ENCODE data around the gene ID2.

The ID2 gene

DNA sequence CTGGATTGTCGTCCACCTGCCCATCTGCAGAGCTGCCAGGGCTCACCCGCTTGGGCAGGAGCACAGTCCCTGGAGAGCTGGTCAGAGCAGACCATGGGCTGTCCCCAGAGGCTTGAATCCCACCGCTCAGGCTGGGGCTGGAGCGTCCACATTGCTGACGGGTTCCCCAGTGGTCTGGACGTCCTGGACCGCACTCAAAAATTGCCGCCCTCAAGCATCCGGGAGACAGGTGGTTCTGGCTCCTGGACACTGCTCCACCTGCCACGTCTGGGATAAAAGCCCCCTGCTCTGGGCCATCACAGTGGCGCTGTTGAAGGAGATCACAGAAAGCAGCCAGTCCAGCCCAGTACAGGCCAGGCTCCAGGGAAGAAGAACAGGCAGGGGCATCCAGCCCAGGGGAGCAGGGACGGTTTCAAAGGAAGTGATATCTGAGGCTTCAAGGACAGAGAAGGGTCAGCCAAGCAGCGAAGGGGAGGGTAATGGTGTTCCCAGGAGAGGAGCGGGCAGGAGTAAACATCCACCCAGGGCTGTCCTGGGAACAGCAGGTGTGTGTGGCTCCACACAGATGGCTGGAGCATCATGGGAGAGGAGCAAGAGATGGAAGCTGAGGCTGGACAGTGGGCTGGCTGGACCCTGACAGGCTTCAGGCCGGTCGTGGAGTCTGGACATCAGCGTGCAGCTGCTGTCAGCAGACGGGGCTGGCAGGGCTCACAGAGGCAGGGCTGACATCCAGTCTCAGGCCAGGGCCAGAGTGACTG is 21.9 kb upstream of the ID2 start:
- 93% methylated on average over 18 of the region's 18 CpGs for WGBS
- H3K4me3 ChIP-seq (ENCODE audit: low read length): no peak overlapping the region
- no peaks in the 10 kb centered on the region for H3K27me3 ChIP-seq (ENCODE audit: insufficient read depth, low read length)
- H3K9me3 ChIP-seq (ENCODE audit: insufficient read depth, low read depth, low read length): no peaks in the 10 kb centered on the region
- no peak overlapping the region for H3K27ac ChIP-seq (ENCODE audit: low read depth, low read length)
- no peak overlapping the region for H3K9ac ChIP-seq (ENCODE audit: low read depth, low read length)
- no peaks in the 10 kb centered on the region for H3K36me3 ChIP-seq (ENCODE audit: insufficient read depth, low read length)
- no peaks in the 10 kb centered on the region for H3K4me1 ChIP-seq (ENCODE audit: insufficient read depth, low read length)

DNA sequence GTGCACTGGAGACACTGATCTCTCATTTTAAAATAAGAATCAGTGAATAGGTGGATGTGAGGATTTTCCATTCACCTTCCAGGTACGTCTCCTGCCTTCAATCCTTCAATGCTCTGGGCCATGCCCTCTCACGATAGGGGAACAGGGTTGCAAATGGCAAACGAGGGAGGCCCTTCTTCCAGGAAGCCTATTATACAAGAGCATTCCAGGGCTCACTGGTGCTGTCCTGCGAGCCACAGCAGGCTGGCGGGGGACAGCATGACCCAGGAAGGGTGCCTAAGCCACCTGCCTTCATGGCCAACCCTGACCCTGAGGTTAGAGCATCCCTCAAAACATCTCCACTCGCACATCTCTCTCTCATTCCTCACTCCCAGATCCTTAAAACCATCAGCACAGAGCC is 20.6 kb upstream of the ID2 start:
- no peaks in the 10 kb centered on the region for H3K4me1 ChIP-seq (ENCODE audit: insufficient read depth, low read length)
- H3K27me3 ChIP-seq (ENCODE audit: insufficient read depth, low read length): no peaks in the 10 kb centered on the region
- no peaks in the 10 kb centered on the region for H3K9me3 ChIP-seq (ENCODE audit: insufficient read depth, low read depth, low read length)
- WGBS: 92% methylated on average over 6 of the region's 6 CpGs
- no peak overlapping the region for H3K4me3 ChIP-seq (ENCODE audit: low read length)
- no peak overlapping the region for H3K27ac ChIP-seq (ENCODE audit: low read depth, low read length)
- no peak overlapping the region for H3K9ac ChIP-seq (ENCODE audit: low read depth, low read length)
- H3K36me3 ChIP-seq (ENCODE audit: insufficient read depth, low read length): no peaks in the 10 kb centered on the region

DNA sequence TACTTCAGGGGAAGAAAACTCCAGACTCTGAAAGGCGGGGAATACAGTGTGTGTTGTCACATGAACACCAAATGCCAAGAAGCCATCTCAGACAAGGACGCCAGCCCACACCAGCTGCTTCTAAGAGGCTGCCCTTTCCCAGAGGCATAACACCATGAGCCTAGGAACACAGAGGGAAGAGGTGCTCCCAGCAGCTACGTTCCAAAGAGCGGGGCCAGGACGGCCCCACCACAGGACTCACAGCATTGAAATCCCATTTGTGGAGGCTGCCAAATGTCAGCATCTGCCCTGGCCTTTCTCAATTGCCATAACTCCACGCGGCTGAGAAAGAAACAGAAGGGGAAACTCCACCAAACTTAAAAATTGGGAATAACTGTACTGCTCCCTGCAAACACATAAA is 20.1 kb upstream of the ID2 start:
- Histone ChIP-seq H3K4me3 (ENCODE audit: low read length) (no peak overlapping the region), H3K36me3 (ENCODE audit: insufficient read depth, low read length) (no peaks in the 10 kb centered on the region), H3K27ac (ENCODE audit: low read depth, low read length) (no peak overlapping the region), H3K9me3 (ENCODE audit: insufficient read depth, low read depth, low read length) (no peaks in the 10 kb centered on the region), H3K27me3 (ENCODE audit: insufficient read depth, low read length) (no peaks in the 10 kb centered on the region), H3K4me1 (ENCODE audit: insufficient read depth, low read length) (no peaks in the 10 kb centered on the region), H3K9ac (ENCODE audit: low read depth, low read length) (no peak overlapping the region)
- 94% methylated on average over 7 of the region's 7 CpGs for WGBS

DNA sequence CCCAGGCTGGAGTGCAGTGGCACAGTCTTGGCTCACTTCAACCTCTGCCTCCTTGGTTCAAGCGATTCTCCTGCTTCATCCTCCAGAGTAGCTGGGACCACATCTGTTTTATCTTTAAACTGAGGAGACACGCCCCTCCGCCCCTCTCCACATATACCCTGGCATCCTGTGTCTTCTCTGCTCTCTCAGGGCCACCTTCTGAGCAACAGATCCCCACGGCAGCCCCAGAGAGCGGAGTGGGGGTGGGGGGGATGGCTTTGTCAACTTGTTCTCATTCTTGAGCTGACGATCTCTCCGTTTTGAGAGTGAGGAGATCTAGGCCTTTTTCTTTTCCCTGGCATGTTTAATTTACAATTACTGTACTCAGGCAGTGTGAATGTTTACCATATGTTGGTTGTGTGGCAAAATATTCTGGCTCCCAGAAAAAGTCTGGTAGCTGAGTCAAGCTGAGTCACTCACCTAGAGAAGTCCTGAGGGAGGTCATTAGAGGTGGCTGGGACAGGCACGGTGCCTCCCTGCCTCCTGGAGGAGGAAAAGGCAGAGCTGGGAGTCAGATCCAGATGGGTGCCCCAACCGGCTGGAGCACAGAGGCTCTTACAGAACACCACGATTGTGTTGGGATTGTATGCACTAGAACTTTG is 19.5 kb upstream of the ID2 start:
- 91% methylated on average over 10 of the region's 10 CpGs for WGBS
- no peak overlapping the region for H3K9ac ChIP-seq (ENCODE audit: low read depth, low read length)
- no peaks in the 10 kb centered on the region for H3K36me3 ChIP-seq (ENCODE audit: insufficient read depth, low read length)
- H3K27ac ChIP-seq (ENCODE audit: low read depth, low read length): no peak overlapping the region
- H3K4me3 ChIP-seq (ENCODE audit: low read length): no peak overlapping the region
- H3K27me3 ChIP-seq (ENCODE audit: insufficient read depth, low read length): no peaks in the 10 kb centered on the region
- H3K4me1 ChIP-seq (ENCODE audit: insufficient read depth, low read length): no peaks in the 10 kb centered on the region
- H3K9me3 ChIP-seq (ENCODE audit: insufficient read depth, low read depth, low read length): no peaks in the 10 kb centered on the region

DNA sequence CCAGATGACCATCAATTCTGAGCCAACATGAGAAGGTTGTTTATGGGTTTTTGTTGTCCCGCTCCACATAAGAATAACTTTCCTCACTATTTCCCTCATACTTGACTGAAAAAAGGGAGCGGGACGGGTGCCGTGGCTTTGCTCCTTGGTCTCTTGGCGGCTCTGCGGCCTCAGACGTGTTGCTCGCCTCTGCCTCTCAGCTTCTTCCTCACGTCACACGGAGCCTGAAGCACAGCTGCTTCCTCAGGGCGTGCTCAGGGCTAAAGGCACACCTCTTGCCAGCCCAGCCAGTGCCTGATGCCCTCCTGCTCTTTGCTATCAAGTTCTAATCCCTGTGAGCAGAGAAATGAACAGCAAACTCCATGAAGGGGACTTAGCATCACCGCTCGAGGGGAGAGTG is 17.9 kb upstream of the ID2 start:
- Histone ChIP-seq H3K27ac (ENCODE audit: low read depth, low read length) (no peak overlapping the region), H3K9me3 (ENCODE audit: insufficient read depth, low read depth, low read length) (no peaks in the 10 kb centered on the region), H3K4me1 (ENCODE audit: insufficient read depth, low read length) (no peaks in the 10 kb centered on the region), H3K36me3 (ENCODE audit: insufficient read depth, low read length) (no peaks in the 10 kb centered on the region), H3K4me3 (ENCODE audit: low read length) (no peak overlapping the region), H3K9ac (ENCODE audit: low read depth, low read length) (no peak overlapping the region), H3K27me3 (ENCODE audit: insufficient read depth, low read length) (no peaks in the 10 kb centered on the region)
- 87% methylated on average over 13 of the region's 13 CpGs for WGBS

DNA sequence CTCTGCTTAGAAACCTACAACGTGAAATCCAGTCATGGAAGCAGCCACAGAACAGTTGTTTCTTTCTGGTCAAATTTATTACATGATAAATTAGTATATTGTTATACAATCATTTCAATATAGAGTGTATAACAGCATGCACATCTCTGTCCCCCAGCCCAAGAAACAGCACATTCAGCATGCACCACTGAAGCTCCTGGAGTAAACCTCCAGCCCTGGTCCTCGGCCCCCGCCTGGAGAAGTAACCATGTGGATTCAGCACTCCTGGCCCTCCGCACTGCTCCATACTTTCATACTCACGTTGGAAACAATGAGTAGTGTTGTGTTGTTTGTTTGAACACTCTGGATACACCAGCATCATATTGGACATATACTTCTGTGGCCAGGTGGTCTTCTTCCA is 15.3 kb upstream of the ID2 start:
- 100% methylated on average over 4 of the region's 5 CpGs for WGBS
- Histone ChIP-seq H3K4me1 (ENCODE audit: insufficient read depth, low read length) (no peaks in the 10 kb centered on the region), H3K27ac (ENCODE audit: low read depth, low read length) (no peak overlapping the region), H3K9ac (ENCODE audit: low read depth, low read length) (no peak overlapping the region), H3K36me3 (ENCODE audit: insufficient read depth, low read length) (no peaks in the 10 kb centered on the region), H3K9me3 (ENCODE audit: insufficient read depth, low read depth, low read length) (no peaks in the 10 kb centered on the region), H3K4me3 (ENCODE audit: low read length) (no peak overlapping the region), H3K27me3 (ENCODE audit: insufficient read depth, low read length) (no peaks in the 10 kb centered on the region)

DNA sequence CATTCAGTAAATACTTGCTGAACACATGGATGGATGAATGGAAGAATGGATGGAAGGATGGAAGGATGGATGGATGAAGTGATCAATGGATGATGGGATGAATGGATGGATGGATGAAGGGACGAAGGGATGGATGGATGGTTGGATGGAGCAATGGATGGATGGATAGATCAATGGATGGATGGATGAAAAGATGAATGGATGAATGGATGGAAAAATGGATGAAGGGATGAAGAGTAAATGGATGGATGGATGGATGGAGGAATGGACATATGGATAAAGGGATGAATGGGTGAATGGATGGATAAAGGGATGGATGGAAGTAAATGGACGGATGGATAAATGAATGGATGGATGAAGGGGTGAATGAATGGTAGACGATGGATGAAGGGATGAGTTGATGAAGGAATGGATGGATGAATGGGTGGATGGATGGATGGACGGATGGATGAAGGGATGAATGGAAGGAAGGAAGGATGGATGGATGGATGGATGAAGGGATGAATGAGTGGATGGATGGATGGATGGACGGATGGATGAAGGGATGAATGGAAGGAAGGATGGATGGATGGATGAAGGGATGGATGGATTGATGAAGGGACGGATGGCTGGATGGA is 13.9 kb upstream of the ID2 start:
- Histone ChIP-seq H3K27me3 (ENCODE audit: insufficient read depth, low read length) (no peaks in the 10 kb centered on the region), H3K36me3 (ENCODE audit: insufficient read depth, low read length) (no peaks in the 10 kb centered on the region), H3K9me3 (ENCODE audit: insufficient read depth, low read depth, low read length) (no peaks in the 10 kb centered on the region), H3K4me3 (ENCODE audit: low read length) (no peak overlapping the region), H3K4me1 (ENCODE audit: insufficient read depth, low read length) (no peaks in the 10 kb centered on the region), H3K27ac (ENCODE audit: low read depth, low read length) (no peak overlapping the region), H3K9ac (ENCODE audit: low read depth, low read length) (no peak overlapping the region)
- WGBS: 81% methylated on average over 6 of the region's 6 CpGs

DNA sequence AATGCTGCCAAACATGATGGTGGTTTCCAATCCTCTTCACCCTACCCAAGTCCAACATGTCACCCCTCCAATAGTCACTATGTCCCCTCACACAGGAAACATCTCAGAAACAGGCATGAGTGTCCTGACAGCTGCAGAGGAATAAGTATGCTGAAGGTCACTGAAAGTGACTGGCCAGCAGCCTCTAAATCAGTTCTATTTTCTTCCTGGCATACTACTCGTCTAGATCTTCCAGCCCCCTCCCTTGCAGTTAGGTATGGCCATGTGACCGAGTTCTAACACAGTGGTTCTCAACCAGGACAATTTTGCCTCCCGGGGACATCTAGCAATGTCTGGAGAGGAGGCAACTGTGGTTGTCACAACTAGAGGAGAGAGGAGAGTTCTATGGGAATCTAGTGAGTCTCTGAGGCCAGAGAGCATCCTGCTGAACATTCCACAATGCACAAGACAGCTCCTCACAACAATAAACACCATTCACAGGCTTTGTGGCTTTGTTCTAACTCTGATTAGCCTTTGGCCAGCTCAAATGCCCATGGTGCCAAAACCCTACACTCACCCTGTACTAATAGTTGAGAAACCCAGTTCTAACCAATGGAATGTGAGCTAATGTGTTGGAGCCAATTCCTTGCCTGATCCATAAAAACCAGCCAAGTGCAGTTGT is 12.6 kb upstream of the ID2 start:
- Histone ChIP-seq H3K27me3 (ENCODE audit: insufficient read depth, low read length) (peaks cover 3% of the 10 kb centered on the region), H3K27ac (ENCODE audit: low read depth, low read length) (no peak overlapping the region), H3K4me3 (ENCODE audit: low read length) (no peak overlapping the region), H3K9ac (ENCODE audit: low read depth, low read length) (no peak overlapping the region), H3K9me3 (ENCODE audit: insufficient read depth, low read depth, low read length) (peaks cover 7% of the 10 kb centered on the region), H3K4me1 (ENCODE audit: insufficient read depth, low read length) (no peaks in the 10 kb centered on the region), H3K36me3 (ENCODE audit: insufficient read depth, low read length) (no peaks in the 10 kb centered on the region)
- WGBS: 95% methylated on average over 3 of the region's 3 CpGs

DNA sequence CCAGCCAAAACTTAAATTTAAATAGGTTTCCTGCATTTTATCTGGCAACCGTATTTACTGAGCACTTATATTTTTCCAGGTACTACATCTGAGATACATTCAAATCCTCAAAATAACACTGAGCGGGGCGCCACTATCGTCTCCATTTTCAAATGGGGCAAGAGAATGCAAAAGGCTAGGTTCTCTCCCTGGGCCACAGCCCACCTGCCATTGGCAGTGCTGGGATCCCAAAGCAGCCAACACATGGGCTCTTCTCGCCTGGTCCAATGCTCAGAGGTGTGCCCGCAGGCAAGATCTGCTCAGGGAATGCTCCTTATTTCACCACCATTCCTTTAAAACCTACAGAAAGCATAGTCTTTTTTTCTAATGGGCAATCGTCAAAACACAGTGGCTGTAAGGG is 11.3 kb upstream of the ID2 start:
- Histone ChIP-seq H3K9ac (ENCODE audit: low read depth, low read length) (no peak overlapping the region), H3K9me3 (ENCODE audit: insufficient read depth, low read depth, low read length) (peaks cover 13% of the 10 kb centered on the region)
- WGBS: 93% methylated on average over 6 of the region's 7 CpGs

DNA sequence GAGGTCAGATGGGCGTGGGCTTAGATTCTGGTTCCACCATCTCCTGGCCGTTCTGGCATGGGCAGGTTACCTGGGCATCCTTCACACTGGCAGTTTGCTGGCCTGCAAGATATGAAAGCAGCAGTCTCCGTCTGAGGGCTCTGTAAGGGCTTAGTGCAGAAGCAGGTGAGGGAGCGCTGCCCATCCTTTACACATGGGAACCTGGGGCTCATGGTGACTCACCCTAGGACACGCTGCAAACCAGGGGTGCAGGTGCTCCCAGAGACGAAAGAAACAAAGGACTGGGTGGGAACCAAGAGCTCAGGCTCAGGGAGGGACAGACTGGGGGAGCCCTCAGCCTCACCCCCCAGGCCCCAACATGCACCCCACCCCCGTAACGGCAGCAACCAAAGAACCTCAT is 10.7 kb upstream of the ID2 start:
- Histone ChIP-seq H3K36me3 (ENCODE audit: insufficient read depth, low read length) (no peaks in the 10 kb centered on the region), H3K27ac (ENCODE audit: low read depth, low read length) (no peak overlapping the region), H3K27me3 (ENCODE audit: insufficient read depth, low read length) (peaks cover 22% of the 10 kb centered on the region), H3K9ac (ENCODE audit: low read depth, low read length) (no peak overlapping the region), H3K4me3 (ENCODE audit: low read length) (no peak overlapping the region), H3K4me1 (ENCODE audit: insufficient read depth, low read length) (no peaks in the 10 kb centered on the region), H3K9me3 (ENCODE audit: insufficient read depth, low read depth, low read length) (peaks cover 13% of the 10 kb centered on the region)
- WGBS: 88% methylated on average over 8 of the region's 8 CpGs

More for the DNA sequence above, 11.3 kb upstream of the ID2 start:
- no peaks in the 10 kb centered on the region for H3K36me3 ChIP-seq (ENCODE audit: insufficient read depth, low read length)
- H3K27ac ChIP-seq (ENCODE audit: low read depth, low read length): no peak overlapping the region
- H3K4me3 ChIP-seq (ENCODE audit: low read length): no peak overlapping the region
- H3K27me3 ChIP-seq (ENCODE audit: insufficient read depth, low read length): peaks cover 16% of the 10 kb centered on the region
- no peaks in the 10 kb centered on the region for H3K4me1 ChIP-seq (ENCODE audit: insufficient read depth, low read length)

DNA sequence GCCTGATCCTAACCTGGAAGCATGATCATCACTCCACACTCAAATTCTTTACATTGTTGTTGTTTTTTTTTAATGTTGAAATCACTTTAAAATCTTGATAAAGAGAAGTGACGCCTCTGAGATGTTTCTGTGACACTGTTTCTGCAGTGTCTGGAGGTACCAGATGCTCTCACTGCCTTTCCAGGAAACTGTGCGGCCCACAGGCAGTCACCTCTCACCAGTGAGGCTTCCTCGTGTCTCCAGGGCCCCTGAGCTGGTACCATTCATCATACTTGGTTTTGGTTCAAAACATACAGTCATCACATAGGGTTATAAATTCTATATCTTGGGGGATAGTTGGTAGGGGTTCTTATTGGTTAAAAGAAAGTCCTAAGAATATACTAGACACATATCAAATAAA is 10.1 kb upstream of the ID2 start:
- Histone ChIP-seq H3K4me1 (ENCODE audit: insufficient read depth, low read length) (no peaks in the 10 kb centered on the region), H3K9me3 (ENCODE audit: insufficient read depth, low read depth, low read length) (peaks cover 13% of the 10 kb centered on the region), H3K9ac (ENCODE audit: low read depth, low read length) (no peak overlapping the region), H3K4me3 (ENCODE audit: low read length) (no peak overlapping the region), H3K27ac (ENCODE audit: low read depth, low read length) (no peak overlapping the region), H3K36me3 (ENCODE audit: insufficient read depth, low read length) (no peaks in the 10 kb centered on the region), H3K27me3 (ENCODE audit: insufficient read depth, low read length) (peaks cover 28% of the 10 kb centered on the region)
- WGBS: 93% methylated on average over 3 of the region's 3 CpGs
